HepG2 (cell line): ENCODE results near the gene ARL14EP. TPM values are rescaled to one million over a fixed set of nuclear protein-coding genes. Genes with fewer than 3 reads are reported as not detected.
A peak's percentile ranks its signal among the peaks of the same experiment; 100 is the strongest.

Experiments
- BCL6 ChIP-seq: IDR thresholded peaks from 2 replicates; pipeline ENCODE4 v1.6.1; 2016; ENCODE audit warnings: missing genetic modification reagents, missing compliant biosample characterization
- CEBPG ChIP-seq: IDR thresholded peaks from 2 replicates; pipeline ENCODE4 v1.6.1; 2016
- EP300 ChIP-seq, 3 experiments: sonication (generic) in 1 of 3; formaldehyde crosslinking in 1 of 3; IDR thresholded peaks; 2 replicates each; pipeline versions ENCODE4 v1.5.1 to v1.6.1; 2011 to 2020; ENCODE audit warnings: low read depth in 2 of 3, low read length in 2 of 3, borderline replicate concordance in 1 of 3, improper control_type of control experiment in 1 of 3, mild to moderate bottlenecking in 1 of 3, missing genetic modification reagents in 1 of 3, moderate library complexity in 1 of 3
- FOXO1 ChIP-seq: sonication (generic); formaldehyde crosslinking; IDR thresholded peaks from 2 replicates; pipeline ENCODE4 v1.4.0; 2020; ENCODE audit warnings: missing genetic modification reagents
- FOXP1 ChIP-seq, 2 experiments: fragments of 450-650 bp in 1 of 2; IDR thresholded peaks; 2 replicates each; pipeline ENCODE4 v1.6.1; 2017 to 2018; ENCODE audit warnings: antibody characterized with exemption in 1 of 2
- GATA4 ChIP-seq: sonication (generic); IDR thresholded peaks from 2 replicates; pipeline ENCODE4 v1.6.1; 2016; ENCODE audit warnings: antibody characterized with exemption, low read depth, borderline replicate concordance
- GPN1 ChIP-seq: sonication (generic); formaldehyde crosslinking; IDR thresholded peaks from 2 replicates; pipeline ENCODE4 v1.5.1; 2020; ENCODE audit warnings: missing genetic modification reagents, borderline replicate concordance
- HDAC6 ChIP-seq: fragments of 200-600 bp; sonication (generic); IDR thresholded peaks from 2 replicates; pipeline ENCODE4 v1.7.0; 2017; ENCODE audit warnings: mild to moderate bottlenecking, antibody characterized with exemption, low read length, low read depth
- IKZF1 ChIP-seq: fragments of 450-650 bp; IDR thresholded peaks from 2 replicates; pipeline ENCODE4 v1.7.1; 2016
- REPIN1 ChIP-seq: sonication (generic); formaldehyde crosslinking; IDR thresholded peaks from 2 replicates; pipeline ENCODE4 v1.8.0; 2022; ENCODE audit warnings: missing genetic modification reagents, low read depth, mild to moderate bottlenecking, borderline replicate concordance
- SAP130 ChIP-seq: IDR thresholded peaks from 2 replicates; pipeline ENCODE4 v1.6.1; 2016; ENCODE audit warnings: low read depth
- SNAPC4 ChIP-seq: sonication (generic); formaldehyde crosslinking; IDR thresholded peaks from 2 replicates; pipeline ENCODE4 v1.4.0; 2020; ENCODE audit warnings: mild to moderate bottlenecking, missing genetic modification reagents
- TARDBP ChIP-seq: sonication (generic); formaldehyde crosslinking; IDR thresholded peaks from 2 replicates; pipeline ENCODE4 v1.8.0; 2022; ENCODE audit warnings: mild to moderate bottlenecking, missing genetic modification reagents
- TBX3 ChIP-seq: fragments of 450-650 bp; IDR thresholded peaks from 2 replicates; pipeline ENCODE4 v1.6.1; 2017; ENCODE audit warnings: antibody characterized with exemption, mild to moderate bottlenecking, inconsistent platforms, borderline replicate concordance
- ZFP36L1 ChIP-seq: sonication (generic); formaldehyde crosslinking; IDR thresholded peaks from 2 replicates; pipeline ENCODE4 v1.8.0; 2022; ENCODE audit warnings: mild to moderate bottlenecking, missing genetic modification reagents, moderate library complexity
- ZNF10 ChIP-seq: sonication (generic); formaldehyde crosslinking; IDR thresholded peaks from 2 replicates; pipeline ENCODE4 v1.4.0; 2020; ENCODE audit warnings: mild to moderate bottlenecking, low read depth, missing genetic modification reagents, borderline replicate concordance
- ZNF326 ChIP-seq: sonication (generic); formaldehyde crosslinking; IDR thresholded peaks from 2 replicates; pipeline ENCODE4 v1.4.0; 2020; ENCODE audit warnings: missing genetic modification reagents, borderline replicate concordance
- ZNF335 ChIP-seq: sonication (generic); formaldehyde crosslinking; IDR thresholded peaks from 2 replicates; pipeline ENCODE4 v1.4.0; 2020; ENCODE audit warnings: missing genetic modification reagents
- ZNF33A ChIP-seq: sonication (generic); formaldehyde crosslinking; IDR thresholded peaks from 2 replicates; pipeline ENCODE4 v1.5.1; 2020; ENCODE audit warnings: missing genetic modification reagents, mild to moderate bottlenecking, moderate library complexity, borderline replicate concordance
- ZNF589 ChIP-seq: sonication (generic); formaldehyde crosslinking; conservative IDR thresholded peaks from 2 replicates; pipeline ENCODE4 v1.8.0; 2022; ENCODE audit warnings: mild to moderate bottlenecking, moderate library complexity, missing genetic modification reagents
- ZNF761 ChIP-seq: sonication (generic); formaldehyde crosslinking; conservative IDR thresholded peaks from 2 replicates; pipeline ENCODE4 v1.4.0; 2020; ENCODE audit warnings: mild to moderate bottlenecking, missing genetic modification reagents
- ZNF816 ChIP-seq: sonication (generic); formaldehyde crosslinking; IDR thresholded peaks from 2 replicates; pipeline ENCODE4 v1.8.0; 2022; ENCODE audit warnings: missing genetic modification reagents, mild to moderate bottlenecking, borderline replicate concordance
- polyA plus RNA-seq, 8 experiments: library from polyadenylated mRNA; depleted of rRNA in 3 of 8; stranded (reverse) in 7 of 8; unstranded in 1 of 8; fragments of >200 nt; fragmentation: Illumina TruSeq in 4 of 8; extraction: Trizol in 4 of 8; gene quantifications; 2 replicates each; pipeline versions ENCODE4 v1.2.1 to v1.2.3, GENCODE V29; 2011 to 2016; ENCODE audit warnings: low read depth in 4 of 8, missing spikeins in 1 of 8, mixed read lengths in 1 of 8; ENCODE audit not compliant: insufficient read depth in 1 of 8
- total RNA-seq, 5 experiments: library from RNA; depleted of rRNA; stranded (reverse); fragments of >200 nt; fragmentation: Illumina TruSeq; extraction: Trizol; gene quantifications; 2 replicates each; pipeline ENCODE4 v1.2.3, GENCODE V29; 2016; ENCODE audit warnings: low read depth in 1 of 5
- TF ChIP-seq, protein P1 (sequence below): sonication (generic); formaldehyde crosslinking; IDR thresholded peaks from 2 replicates; pipeline ENCODE4 v1.8.0; 2022; ENCODE audit warnings: missing genetic modification reagents, low read depth, mild to moderate bottlenecking, borderline replicate concordance
- TF ChIP-seq, protein P2 (sequence below): sonication (generic); formaldehyde crosslinking; IDR thresholded peaks from 2 replicates; pipeline ENCODE4 v1.5.0; 2020; ENCODE audit warnings: mild to moderate bottlenecking, low read depth, missing genetic modification reagents, borderline replicate concordance

Gene ARL14EP
- total and polyA plus RNA-seq, 2 of the 13 experiments (the other 11 are each of a cell fraction or from before 2014, with no cell fraction given): 9.8 to 15.4 TPM

DNA sequence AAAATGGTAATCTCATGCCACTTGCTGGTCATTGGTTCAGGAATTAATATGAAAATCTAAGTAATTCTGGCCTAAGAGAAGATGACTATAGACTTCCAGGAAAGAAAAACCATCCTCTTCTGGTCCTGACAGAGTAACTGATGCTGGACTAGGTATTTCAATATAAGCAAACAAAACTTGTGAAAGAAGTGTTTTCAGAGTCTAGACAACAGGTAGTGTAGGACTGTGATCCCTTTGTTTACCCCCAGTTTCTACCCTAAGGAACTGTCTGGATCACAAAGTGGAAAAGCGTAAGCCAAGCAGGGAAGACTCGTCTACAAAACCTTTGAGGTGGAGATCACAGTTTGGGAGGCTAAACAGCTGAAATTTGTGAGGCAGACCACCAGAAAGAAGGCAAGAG lies 30.4 kb upstream of the ARL14EP start (continued):
- no peak for TF ChIP-seq GATA4
- TF ChIP-seq TBX3: no peak
- no peak for TF ChIP-seq ZNF761 (CRISPR knock-in tag)
- TF ChIP-seq TARDBP (CRISPR knock-in tag): peak; percentile 30; the same call in 1 of the 2 replicates
- TF ChIP-seq CEBPG (CRISPR knock-in tag): peak; percentile 81
- no peak for TF ChIP-seq SAP130
- TF ChIP-seq BCL6 (CRISPR knock-in tag): peak; percentile 97
- TF ChIP-seq, protein P1, sequence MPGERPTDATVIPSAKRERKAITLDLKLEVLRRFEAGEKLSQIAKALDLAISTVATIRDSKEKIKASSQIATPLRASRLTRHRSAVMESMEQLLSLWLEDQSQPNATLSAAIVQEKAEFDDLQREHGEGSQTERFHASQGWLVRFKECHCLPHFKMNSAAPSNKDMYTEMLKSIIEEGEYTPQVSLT: no peak
- no peak for TF ChIP-seq SNAPC4 (CRISPR knock-in tag)
- TF ChIP-seq REPIN1 (CRISPR knock-in tag): no peak
- TF ChIP-seq GPN1 (CRISPR knock-in tag): no peak
- TF ChIP-seq ZNF33A (CRISPR knock-in tag): no peak
- TF ChIP-seq, protein P2, sequence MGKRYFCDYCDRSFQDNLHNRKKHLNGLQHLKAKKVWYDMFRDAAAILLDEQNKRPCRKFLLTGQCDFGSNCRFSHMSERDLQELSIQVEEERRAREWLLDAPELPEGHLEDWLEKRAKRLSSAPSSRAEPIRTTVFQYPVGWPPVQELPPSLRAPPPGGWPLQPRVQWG (CRISPR knock-in tag): no peak
- peak; percentile 59; the same call in 1 of the 2 replicates for TF ChIP-seq ZNF816
- TF ChIP-seq ZNF10: no peak
- TF ChIP-seq ZFP36L1 (CRISPR knock-in tag): no peak
- peak; percentile 83 for TF ChIP-seq FOXO1 (CRISPR knock-in tag)
- peak; percentile 45; the same call in 1 of the 2 replicates for TF ChIP-seq FOXP1 (IDR thresholded peaks at IDR 0.05)
- TF ChIP-seq FOXP1 (CRISPR knock-in tag; IDR thresholded peaks at IDR 0.05): peak; percentile 92
- no peak for TF ChIP-seq HDAC6
- TF ChIP-seq IKZF1: no peak
- no peak for TF ChIP-seq ZNF326
- TF ChIP-seq ZNF589 (CRISPR knock-in tag): no peak
- no peak for TF ChIP-seq ZNF335 (CRISPR knock-in tag)
- peak in 1 of 2 experiments; percentile 49; a peak in 2 of 4 replicates for TF ChIP-seq EP300 (IDR thresholded peaks at IDR 0.05; ENCODE audit: low read depth in 2 of 2, low read length in 2 of 2)
- TF ChIP-seq EP300 (CRISPR knock-in tag; IDR thresholded peaks at IDR 0.05; ENCODE audit: borderline replicate concordance): no peak
